Measurements from ENCODE around the gene FADS1.

Gene FADS1

GRCh38 chr11:61862714-61863547, 46.1 kb upstream of the FADS1 start:
- TF ChIP-seq MYC (IDR thresholded peaks at IDR 0.05; ENCODE audit: low read depth, low read length) (no peak), MAX (IDR thresholded peaks at IDR 0.05; ENCODE audit: low read depth, low read length) (no peak), POLR2A (IDR thresholded peaks at IDR 0.05; ENCODE audit: extremely low read depth, insufficient read length) (no peak)
- TF ChIP-seq, protein P1, sequence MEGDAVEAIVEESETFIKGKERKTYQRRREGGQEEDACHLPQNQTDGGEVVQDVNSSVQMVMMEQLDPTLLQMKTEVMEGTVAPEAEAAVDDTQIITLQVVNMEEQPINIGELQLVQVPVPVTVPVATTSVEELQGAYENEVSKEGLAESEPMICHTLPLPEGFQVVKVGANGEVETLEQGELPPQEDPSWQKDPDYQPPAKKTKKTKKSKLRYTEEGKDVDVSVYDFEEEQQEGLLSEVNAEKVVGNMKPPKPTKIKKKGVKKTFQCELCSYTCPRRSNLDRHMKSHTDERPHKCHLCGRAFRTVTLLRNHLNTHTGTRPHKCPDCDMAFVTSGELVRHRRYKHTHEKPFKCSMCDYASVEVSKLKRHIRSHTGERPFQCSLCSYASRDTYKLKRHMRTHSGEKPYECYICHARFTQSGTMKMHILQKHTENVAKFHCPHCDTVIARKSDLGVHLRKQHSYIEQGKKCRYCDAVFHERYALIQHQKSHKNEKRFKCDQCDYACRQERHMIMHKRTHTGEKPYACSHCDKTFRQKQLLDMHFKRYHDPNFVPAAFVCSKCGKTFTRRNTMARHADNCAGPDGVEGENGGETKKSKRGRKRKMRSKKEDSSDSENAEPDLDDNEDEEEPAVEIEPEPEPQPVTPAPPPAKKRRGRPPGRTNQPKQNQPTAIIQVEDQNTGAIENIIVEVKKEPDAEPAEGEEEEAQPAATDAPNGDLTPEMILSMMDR (IDR thresholded peaks at IDR 0.05; ENCODE audit: low read depth, low read length), result no peak
- no peak for DNase-seq (ENCODE audit: low read depth)

DNA sequence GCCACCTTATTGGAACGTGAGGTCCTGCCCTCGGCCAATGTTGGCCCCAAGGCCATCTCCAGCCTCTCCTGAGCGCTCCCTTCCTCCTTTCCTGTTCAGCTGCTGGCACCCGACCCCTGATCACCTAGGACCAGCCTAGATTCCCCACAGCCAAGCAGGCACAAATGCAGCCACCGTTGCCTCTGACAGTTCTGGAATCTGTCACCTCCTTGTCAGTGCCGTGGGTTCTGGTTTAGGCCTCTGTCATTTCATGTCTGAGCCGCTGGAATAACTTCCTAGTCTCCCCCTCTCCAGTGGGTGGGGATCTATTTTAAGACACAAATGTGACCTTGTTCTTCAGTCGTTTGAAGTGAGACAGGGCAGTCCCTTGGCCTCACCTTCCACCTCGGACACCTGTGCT, 44.8 kb upstream of the FADS1 start:
- TF ChIP-seq MAX (IDR thresholded peaks at IDR 0.05; ENCODE audit: low read depth, low read length), result no peak
- TF ChIP-seq, protein P1 (IDR thresholded peaks at IDR 0.05; ENCODE audit: low read depth, low read length), result no peak
- TF ChIP-seq MYC (IDR thresholded peaks at IDR 0.05; ENCODE audit: low read depth, low read length), result no peak
- no peak for TF ChIP-seq POLR2A (IDR thresholded peaks at IDR 0.05; ENCODE audit: extremely low read depth, insufficient read length)

More at GRCh38 chr11:61862714-61863547, 46.1 kb upstream of the FADS1 start:
- no peak overlapping the region for H3K4me3 ChIP-seq (ENCODE audit: low read depth, low read length)

GRCh38 chr11:61860054-61860903, 43.5 kb upstream of the FADS1 start:
- no peak for DNase-seq (ENCODE audit: low read depth)
- no peak overlapping the region for H3K4me3 ChIP-seq (ENCODE audit: low read depth, low read length)
- TF ChIP-seq MYC (IDR thresholded peaks at IDR 0.05; ENCODE audit: low read depth, low read length) (no peak), POLR2A (IDR thresholded peaks at IDR 0.05; ENCODE audit: extremely low read depth, insufficient read length) (no peak), MAX (IDR thresholded peaks at IDR 0.05; ENCODE audit: low read depth, low read length) (no peak)
- TF ChIP-seq, protein P1 (IDR thresholded peaks at IDR 0.05; ENCODE audit: low read depth, low read length), result no peak

More for the DNA sequence above, 44.8 kb upstream of the FADS1 start:
- no peak for DNase-seq (ENCODE audit: low read depth)
- no peak overlapping the region for H3K4me3 ChIP-seq (ENCODE audit: low read depth, low read length)

DNA sequence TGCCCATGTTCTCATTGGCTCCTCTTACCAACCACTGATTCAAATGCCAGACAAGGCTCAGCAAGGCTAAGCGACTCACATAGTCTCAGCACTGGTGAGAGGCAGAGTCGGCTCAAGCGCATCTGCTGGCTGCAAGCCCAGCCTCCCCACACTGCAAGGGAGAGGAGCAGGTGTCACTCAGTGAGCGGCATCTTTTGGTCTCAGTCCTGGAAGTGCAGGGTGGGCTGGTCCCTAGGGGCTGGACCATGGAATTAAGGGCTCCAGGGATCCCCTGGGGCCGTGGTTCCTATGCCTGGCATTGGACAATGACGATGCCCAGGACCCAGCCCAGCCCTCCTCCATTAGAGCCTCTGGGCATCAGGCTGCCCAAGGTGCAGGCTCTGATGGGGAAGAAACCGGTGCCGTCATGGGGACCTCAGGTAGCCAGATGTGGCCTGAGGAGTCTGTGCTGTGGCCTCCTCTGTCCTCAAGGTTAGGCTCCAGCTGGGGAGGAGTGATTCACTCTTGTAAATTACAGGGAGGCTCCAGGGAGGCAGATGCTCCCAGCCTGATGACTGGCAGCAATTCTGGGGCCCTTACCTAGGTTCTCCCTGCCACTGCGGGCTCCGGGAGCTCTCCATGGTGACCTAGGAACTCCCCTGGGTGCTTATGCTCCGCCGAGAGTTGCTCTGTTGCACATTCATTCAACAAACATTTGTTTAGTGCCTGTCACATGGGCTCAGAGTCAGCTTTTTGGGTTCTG, 39.3 kb upstream of the FADS1 start:
- H3K4me3 ChIP-seq (ENCODE audit: low read depth, low read length), result no peak overlapping the region
- no peak for DNase-seq (ENCODE audit: low read depth)
- TF ChIP-seq, protein P1 (IDR thresholded peaks at IDR 0.05; ENCODE audit: low read depth, low read length), result no peak
- TF ChIP-seq MAX (IDR thresholded peaks at IDR 0.05; ENCODE audit: low read depth, low read length), result no peak
- TF ChIP-seq POLR2A (IDR thresholded peaks at IDR 0.05; ENCODE audit: extremely low read depth, insufficient read length), result no peak
- no peak for TF ChIP-seq MYC (IDR thresholded peaks at IDR 0.05; ENCODE audit: low read depth, low read length)

GRCh38 chr11:61854966-61855714, 38.3 kb upstream of the FADS1 start:
- TF ChIP-seq POLR2A (IDR thresholded peaks at IDR 0.05; ENCODE audit: extremely low read depth, insufficient read length) (no peak), MYC (IDR thresholded peaks at IDR 0.05; ENCODE audit: low read depth, low read length) (no peak)
- H3K4me3 ChIP-seq (ENCODE audit: low read depth, low read length), result no peak overlapping the region
- no peak for DNase-seq (ENCODE audit: low read depth)
